HepG2 (cell line): Measurements from ENCODE around the gene SLC35F1. TPM values are rescaled to one million over a fixed set of nuclear protein-coding genes. Genes with fewer than 3 reads are reported as not detected.

Experiments
- HNF4A ChIP-seq: sonication (generic); formaldehyde crosslinking; IDR thresholded peaks from 2 replicates; pipeline ENCODE4 v1.4.0; 2020; ENCODE audit warnings: missing genetic modification reagents
- TCF12 ChIP-seq, 2 experiments: fragments of 450-650 bp in 1 of 2; sonication (generic) in 1 of 2; formaldehyde crosslinking in 1 of 2; IDR thresholded peaks; 2 replicates each; pipeline versions ENCODE4 v1.6.1 to v1.8.0; 2017 to 2022; ENCODE audit warnings: antibody characterized with exemption in 1 of 2, mild to moderate bottlenecking in 1 of 2, missing genetic modification reagents in 1 of 2, moderate library complexity in 1 of 2
- ZNF136 ChIP-seq: sonication (generic); formaldehyde crosslinking; IDR thresholded peaks from 2 replicates; pipeline ENCODE4 v1.8.1; 2022; ENCODE audit warnings: low read depth, mild to moderate bottlenecking, moderate library complexity, missing genetic modification reagents
- ZNF562 ChIP-seq: sonication (generic); formaldehyde crosslinking; IDR thresholded peaks from 2 replicates; pipeline ENCODE4 v1.8.0; 2022; ENCODE audit warnings: missing genetic modification reagents, borderline replicate concordance
- ZNF891 ChIP-seq: sonication (generic); formaldehyde crosslinking; IDR thresholded peaks from 2 replicates; pipeline ENCODE4 v1.5.0; 2020; ENCODE audit warnings: mild to moderate bottlenecking, missing genetic modification reagents
- polyA plus RNA-seq, 8 experiments: library from polyadenylated mRNA; depleted of rRNA in 3 of 8; stranded (reverse) in 7 of 8; unstranded in 1 of 8; fragments of >200 nt; fragmentation: Illumina TruSeq in 4 of 8; extraction: Trizol in 4 of 8; gene quantifications; 2 replicates each; pipeline versions ENCODE4 v1.2.1 to v1.2.3, GENCODE V29; 2011 to 2016; ENCODE audit warnings: low read depth in 4 of 8, missing spikeins in 1 of 8, mixed read lengths in 1 of 8; ENCODE audit not compliant: insufficient read depth in 1 of 8
- total RNA-seq, 5 experiments: library from RNA; depleted of rRNA; stranded (reverse); fragments of >200 nt; fragmentation: Illumina TruSeq; extraction: Trizol; gene quantifications; 2 replicates each; pipeline ENCODE4 v1.2.3, GENCODE V29; 2016; ENCODE audit warnings: low read depth in 1 of 5
- TF ChIP-seq, protein P1 (sequence below): sonication (generic); formaldehyde crosslinking; IDR thresholded peaks from 2 replicates; pipeline ENCODE4 v1.4.0; 2020; ENCODE audit warnings: missing genetic modification reagents, mild to moderate bottlenecking, borderline replicate concordance
- TF ChIP-seq, protein P2 (sequence below): sonication (generic); formaldehyde crosslinking; IDR thresholded peaks from 2 replicates; pipeline ENCODE4 v1.5.1; 2020; ENCODE audit warnings: mild to moderate bottlenecking, missing genetic modification reagents, moderate library complexity
- TF ChIP-seq, protein P3 (sequence below): sonication (generic); formaldehyde crosslinking; IDR thresholded peaks from 2 replicates; pipeline ENCODE4 v1.4.0; 2020; ENCODE audit warnings: missing genetic modification reagents, borderline replicate concordance

The SLC35F1 gene
- total and polyA plus RNA-seq, 2 of the 13 experiments (the other 11 are each of a cell fraction or from before 2014, with no cell fraction given): 0.01 TPM; not detected in 1

DNA sequence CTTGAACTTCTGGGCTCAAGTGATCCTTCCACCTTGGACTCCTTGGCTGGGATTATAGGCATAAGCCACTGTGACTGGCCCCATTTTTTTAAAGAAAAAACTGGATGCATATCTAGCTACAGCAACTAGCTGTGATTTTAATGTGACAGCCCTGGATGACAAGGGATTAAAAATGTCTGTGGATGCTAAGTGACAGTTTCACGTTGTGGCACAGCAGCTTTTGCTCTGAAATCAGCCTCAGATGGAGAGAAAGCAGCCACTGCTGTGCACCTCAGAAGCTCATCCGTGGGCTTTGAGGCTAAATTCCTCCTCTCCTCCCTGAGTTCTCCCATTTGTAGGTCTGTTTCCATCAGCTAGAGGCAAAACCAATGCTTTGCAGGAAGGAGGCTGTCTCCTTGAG, 195.3 kb downstream of the SLC35F1 start (continued):
- TF ChIP-seq, protein P1, sequence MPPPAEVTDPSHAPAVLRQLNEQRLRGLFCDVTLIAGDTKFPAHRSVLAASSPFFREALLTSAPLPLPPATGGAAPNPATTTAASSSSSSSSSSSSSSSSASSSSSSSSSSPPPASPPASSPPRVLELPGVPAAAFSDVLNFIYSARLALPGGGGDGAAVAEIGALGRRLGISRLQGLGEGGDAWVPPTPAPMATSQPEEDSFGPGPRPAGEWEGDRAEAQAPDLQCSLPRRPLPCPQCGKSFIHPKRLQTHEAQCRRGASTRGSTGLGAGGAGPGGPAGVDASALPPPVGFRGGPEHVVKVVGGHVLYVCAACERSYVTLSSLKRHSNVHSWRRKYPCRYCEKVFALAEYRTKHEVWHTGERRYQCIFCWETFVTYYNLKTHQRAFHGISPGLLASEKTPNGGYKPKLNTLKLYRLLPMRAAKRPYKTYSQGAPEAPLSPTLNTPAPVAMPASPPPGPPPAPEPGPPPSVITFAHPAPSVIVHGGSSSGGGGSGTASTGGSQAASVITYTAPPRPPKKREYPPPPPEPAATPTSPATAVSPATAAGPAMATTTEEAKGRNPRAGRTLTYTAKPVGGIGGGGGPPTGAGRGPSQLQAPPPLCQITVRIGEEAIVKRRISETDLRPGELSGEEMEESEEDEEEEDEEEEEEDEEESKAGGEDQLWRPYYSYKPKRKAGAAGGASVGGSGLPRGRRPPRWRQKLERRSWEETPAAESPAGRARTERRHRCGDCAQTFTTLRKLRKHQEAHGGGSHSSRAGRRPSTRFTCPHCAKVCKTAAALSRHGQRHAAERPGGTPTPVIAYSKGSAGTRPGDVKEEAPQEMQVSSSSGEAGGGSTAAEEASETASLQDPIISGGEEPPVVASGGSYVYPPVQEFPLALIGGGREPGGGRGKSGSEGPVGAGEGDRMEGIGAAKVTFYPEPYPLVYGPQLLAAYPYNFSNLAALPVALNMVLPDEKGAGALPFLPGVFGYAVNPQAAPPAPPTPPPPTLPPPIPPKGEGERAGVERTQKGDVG (CRISPR knock-in tag): no peak
- TF ChIP-seq, protein P2, sequence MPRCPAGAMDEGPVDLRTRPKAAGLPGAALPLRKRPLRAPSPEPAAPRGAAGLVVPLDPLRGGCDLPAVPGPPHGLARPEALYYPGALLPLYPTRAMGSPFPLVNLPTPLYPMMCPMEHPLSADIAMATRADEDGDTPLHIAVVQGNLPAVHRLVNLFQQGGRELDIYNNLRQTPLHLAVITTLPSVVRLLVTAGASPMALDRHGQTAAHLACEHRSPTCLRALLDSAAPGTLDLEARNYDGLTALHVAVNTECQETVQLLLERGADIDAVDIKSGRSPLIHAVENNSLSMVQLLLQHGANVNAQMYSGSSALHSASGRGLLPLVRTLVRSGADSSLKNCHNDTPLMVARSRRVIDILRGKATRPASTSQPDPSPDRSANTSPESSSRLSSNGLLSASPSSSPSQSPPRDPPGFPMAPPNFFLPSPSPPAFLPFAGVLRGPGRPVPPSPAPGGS (CRISPR knock-in tag): no peak
- TF ChIP-seq, protein P3, sequence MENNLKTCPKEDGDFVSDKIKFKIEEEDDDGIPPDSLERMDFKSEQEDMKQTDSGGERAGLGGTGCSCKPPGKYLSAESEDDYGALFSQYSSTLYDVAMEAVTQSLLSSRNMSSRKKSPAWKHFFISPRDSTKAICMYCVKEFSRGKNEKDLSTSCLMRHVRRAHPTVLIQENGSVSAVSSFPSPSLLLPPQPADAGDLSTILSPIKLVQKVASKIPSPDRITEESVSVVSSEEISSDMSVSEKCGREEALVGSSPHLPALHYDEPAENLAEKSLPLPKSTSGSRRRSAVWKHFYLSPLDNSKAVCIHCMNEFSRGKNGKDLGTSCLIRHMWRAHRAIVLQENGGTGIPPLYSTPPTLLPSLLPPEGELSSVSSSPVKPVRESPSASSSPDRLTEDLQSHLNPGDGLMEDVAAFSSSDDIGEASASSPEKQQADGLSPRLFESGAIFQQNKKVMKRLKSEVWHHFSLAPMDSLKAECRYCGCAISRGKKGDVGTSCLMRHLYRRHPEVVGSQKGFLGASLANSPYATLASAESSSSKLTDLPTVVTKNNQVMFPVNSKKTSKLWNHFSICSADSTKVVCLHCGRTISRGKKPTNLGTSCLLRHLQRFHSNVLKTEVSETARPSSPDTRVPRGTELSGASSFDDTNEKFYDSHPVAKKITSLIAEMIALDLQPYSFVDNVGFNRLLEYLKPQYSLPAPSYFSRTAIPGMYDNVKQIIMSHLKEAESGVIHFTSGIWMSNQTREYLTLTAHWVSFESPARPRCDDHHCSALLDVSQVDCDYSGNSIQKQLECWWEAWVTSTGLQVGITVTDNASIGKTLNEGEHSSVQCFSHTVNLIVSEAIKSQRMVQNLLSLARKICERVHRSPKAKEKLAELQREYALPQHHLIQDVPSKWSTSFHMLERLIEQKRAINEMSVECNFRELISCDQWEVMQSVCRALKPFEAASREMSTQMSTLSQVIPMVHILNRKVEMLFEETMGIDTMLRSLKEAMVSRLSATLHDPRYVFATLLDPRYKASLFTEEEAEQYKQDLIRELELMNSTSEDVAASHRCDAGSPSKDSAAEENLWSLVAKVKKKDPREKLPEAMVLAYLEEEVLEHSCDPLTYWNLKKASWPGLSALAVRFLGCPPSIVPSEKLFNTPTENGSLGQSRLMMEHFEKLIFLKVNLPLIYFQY (CRISPR knock-in tag): no peak
- no peak for TF ChIP-seq HNF4A
- TF ChIP-seq ZNF891: no peak
- TF ChIP-seq ZNF562 (CRISPR knock-in tag): no peak
- TF ChIP-seq ZNF136 (CRISPR knock-in tag): no peak
- TF ChIP-seq TCF12 (IDR thresholded peaks at IDR 0.05): no peak
- no peak for TF ChIP-seq TCF12 (CRISPR knock-in tag; IDR thresholded peaks at IDR 0.05)
